T-helper 17 cell (primary cell): ENCODE results near the gene SLC26A3. TPM values are rescaled to one million over a fixed set of nuclear protein-coding genes. Genes with fewer than 3 reads are reported as not detected.
"Not testable (repeated sequence)": the region's sequence is repeated elsewhere in the genome, so short reads cannot be mapped to it uniquely, and the experiment has no call there.

ENCODE experiments used
- ATAC-seq: fragments of 150-1000 bp; cut with Tn5 transposase; 2 replicates; pipeline ENCODE4 v1.10.0; 2021; ENCODE audit warnings: mild to moderate bottlenecking, moderate library complexity
- DNase-seq, 3 donors: peaks; one replicate each; pipeline versions ENCODE4 v3.0.0 to v3.0.0-alpha.2; 2020 to 2021
- H3K9me3 ChIP-seq: one replicate; pipeline ENCODE4 v1.7.0; 2013; ENCODE audit warnings: low read length, mild to moderate bottlenecking; ENCODE audit not compliant: control insufficient read depth, poor library complexity, severe bottlenecking
- H3K27ac Mint-ChIP-seq: one replicate; pipeline ENCODE4 v1.8.0; 2022; ENCODE audit warnings: mild to moderate bottlenecking, moderate library complexity, mixed read lengths
- H3K27me3 Mint-ChIP-seq: one replicate; pipeline ENCODE4 v1.8.0; 2022; ENCODE audit warnings: mixed read lengths
- H3K36me3 Mint-ChIP-seq: one replicate; pipeline ENCODE4 v1.8.0; 2022; ENCODE audit warnings: low read depth, mixed read lengths
- H3K4me1 Mint-ChIP-seq: one replicate; pipeline ENCODE4 v1.8.0; 2022; ENCODE audit warnings: mild to moderate bottlenecking, mixed read lengths
- H3K4me3 Mint-ChIP-seq: one replicate; pipeline ENCODE4 v1.8.0; 2022; ENCODE audit warnings: mild to moderate bottlenecking, moderate library complexity, mixed read lengths
- total RNA-seq, 4 donors: library from RNA in 2 of 4; stranded (reverse) in 2 of 4; gene quantifications; one replicate each; pipeline ENCODE4 v1.2.3 and lab custom pipeline; 2022 to 2026

Gene SLC26A3
- total RNA-seq = not detected
- total RNA-seq (lab: John Stamatoyannopoulos, UW) = 0 to 0.08 reads per million in 2 donors

- H3K36me3 Mint-ChIP-seq = peaks cover 5% of the 10 kb centered on the region
- no peak for ATAC-seq
- no peaks in the 10 kb centered on the region for H3K4me1 Mint-ChIP-seq
- no peak within 1 kb of the TSS for H3K4me3 Mint-ChIP-seq
- no peak for DNase-seq
- no peaks in the 10 kb centered on the region for H3K27me3 Mint-ChIP-seq
- no peaks in the 10 kb centered on the region for H3K9me3 ChIP-seq
- no peak within 1 kb of the TSS for H3K27ac Mint-ChIP-seq
These were observed at the start of gene SLC26A3 for GRCh38 chr7:107803009-107803610. Gene SLC26A3 (minus strand): TSS chr7:107803223. CDS start chr7:107794509, 8,714 bp downstream.

GRCh38 chr7:107850643-107851042, 47.6 kb upstream of the SLC26A3 start:
- Mint-ChIP-seq H3K27me3 (no peaks in the 10 kb centered on the region), H3K4me1 (peaks cover 14% of the 10 kb centered on the region), H3K4me3 (no peak overlapping the region), H3K36me3 (peaks cover 5% of the 10 kb centered on the region), H3K27ac (no peak overlapping the region)
- no peak for ATAC-seq
- no peaks in the 10 kb centered on the region for H3K9me3 ChIP-seq
- no peak for DNase-seq

GRCh38 chr7:107850216-107850615, 47.2 kb upstream of the SLC26A3 start:
- no peak overlapping the region for H3K27ac Mint-ChIP-seq
- H3K4me1 Mint-ChIP-seq = peaks cover 14% of the 10 kb centered on the region
- no peak overlapping the region for H3K4me3 Mint-ChIP-seq
- H3K9me3 ChIP-seq = no peaks in the 10 kb centered on the region
- ATAC-seq (no peak), DNase-seq (no peak)
- H3K36me3 Mint-ChIP-seq = peaks cover 5% of the 10 kb centered on the region
- no peaks in the 10 kb centered on the region for H3K27me3 Mint-ChIP-seq

- not testable (repeated sequence) for H3K27ac Mint-ChIP-seq, H3K4me1 Mint-ChIP-seq, H3K4me3 Mint-ChIP-seq, ATAC-seq, H3K9me3 ChIP-seq, H3K36me3 Mint-ChIP-seq, H3K27me3 Mint-ChIP-seq, DNase-seq
These were observed 45.2 kb upstream of the SLC26A3 start for GRCh38 chr7:107848211-107848610.

GRCh38 chr7:107847836-107848175, 44.8 kb upstream of the SLC26A3 start:
- not testable (repeated sequence) for H3K36me3 Mint-ChIP-seq, DNase-seq, H3K27ac Mint-ChIP-seq, H3K27me3 Mint-ChIP-seq, ATAC-seq, H3K4me1 Mint-ChIP-seq, H3K4me3 Mint-ChIP-seq, H3K9me3 ChIP-seq

GRCh38 chr7:107847168-107847835, 44.3 kb upstream of the SLC26A3 start:
- no peaks in the 10 kb centered on the region for H3K9me3 ChIP-seq
- Mint-ChIP-seq H3K27ac (no peak overlapping the region), H3K4me3 (no peak overlapping the region), H3K27me3 (no peaks in the 10 kb centered on the region), H3K36me3 (peaks cover 4% of the 10 kb centered on the region), H3K4me1 (peaks cover 10% of the 10 kb centered on the region)
- no peak for DNase-seq
- no peak for ATAC-seq

- ATAC-seq (no peak), DNase-seq (no peak)
- H3K27ac Mint-ChIP-seq = no peak overlapping the region
- peaks cover 10% of the 10 kb centered on the region for H3K4me1 Mint-ChIP-seq
- H3K9me3 ChIP-seq = no peaks in the 10 kb centered on the region
- H3K36me3 Mint-ChIP-seq = peaks cover 4% of the 10 kb centered on the region
- H3K27me3 Mint-ChIP-seq = no peaks in the 10 kb centered on the region
- H3K4me3 Mint-ChIP-seq = no peak overlapping the region
These were observed 43.3 kb upstream of the SLC26A3 start for GRCh38 chr7:107846324-107846723.

GRCh38 chr7:107843184-107843583, 40.2 kb upstream of the SLC26A3 start:
- no peaks in the 10 kb centered on the region for H3K9me3 ChIP-seq
- Mint-ChIP-seq H3K27ac (no peak overlapping the region), H3K27me3 (no peaks in the 10 kb centered on the region), H3K36me3 (peaks cover 6% of the 10 kb centered on the region), H3K4me3 (no peak overlapping the region), H3K4me1 (peaks cover 10% of the 10 kb centered on the region)
- no peak for DNase-seq
- no peak for ATAC-seq

GRCh38 chr7:107842213-107842612, 39.2 kb upstream of the SLC26A3 start:
- no peak overlapping the region for H3K27ac Mint-ChIP-seq
- H3K36me3 Mint-ChIP-seq = peaks cover 6% of the 10 kb centered on the region
- no peak for DNase-seq
- H3K9me3 ChIP-seq = no peaks in the 10 kb centered on the region
- H3K4me1 Mint-ChIP-seq = peaks cover 12% of the 10 kb centered on the region
- ATAC-seq = no peak
- H3K4me3 Mint-ChIP-seq = no peak overlapping the region
- H3K27me3 Mint-ChIP-seq = peaks cover 6% of the 10 kb centered on the region

GRCh38 chr7:107838816-107839565, 36.0 kb upstream of the SLC26A3 start:
- ATAC-seq = no peak
- Mint-ChIP-seq H3K36me3 (peaks cover 4% of the 10 kb centered on the region), H3K27me3 (peaks cover 7% of the 10 kb centered on the region), H3K4me1 (peaks cover 5% of the 10 kb centered on the region), H3K4me3 (no peak overlapping the region), H3K27ac (no peak overlapping the region)
- DNase-seq = no peak
- H3K9me3 ChIP-seq = no peaks in the 10 kb centered on the region

- no peak overlapping the region for H3K4me3 Mint-ChIP-seq
- H3K4me1 Mint-ChIP-seq = peaks cover 4% of the 10 kb centered on the region
- H3K27me3 Mint-ChIP-seq = peaks cover 7% of the 10 kb centered on the region
- no peak overlapping the region for H3K27ac Mint-ChIP-seq
- DNase-seq (no peak), ATAC-seq (no peak)
- H3K9me3 ChIP-seq = no peaks in the 10 kb centered on the region
- H3K36me3 Mint-ChIP-seq = peaks cover 4% of the 10 kb centered on the region
These were observed 35.1 kb upstream of the SLC26A3 start for GRCh38 chr7:107838024-107838601.

GRCh38 chr7:107837145-107837512, 34.1 kb upstream of the SLC26A3 start:
- peaks cover 2% of the 10 kb centered on the region for H3K36me3 Mint-ChIP-seq
- no peak for ATAC-seq
- peaks cover 2% of the 10 kb centered on the region for H3K4me1 Mint-ChIP-seq
- no peak overlapping the region for H3K27ac Mint-ChIP-seq
- H3K9me3 ChIP-seq = no peaks in the 10 kb centered on the region
- no peak for DNase-seq
- H3K27me3 Mint-ChIP-seq = peaks cover 7% of the 10 kb centered on the region
- H3K4me3 Mint-ChIP-seq = no peak overlapping the region
